ENCODE data around the gene PRG3.

- TF ChIP-seq POLR2A (IDR thresholded peaks at IDR 0.05) (no peak), CTCF (IDR thresholded peaks at IDR 0.05) (no peak)
Observed at GRCh38 chr11:57353852-57354251, 27.1 kb downstream of the PRG3 start.

Data from right lobe of liver (tissue), 4 donors.